DMS79 treated with DMSO at 0.1 percent for 48 hours (cell line): ENCODE data around the gene GNG4.
"Not testable (repeated sequence)": the region's sequence is repeated elsewhere in the genome, so short reads cannot be mapped to it uniquely, and the experiment has no call there.

Source experiments
- DNase-seq: peaks from one replicate; lab custom pipeline; 2025; lab: John Stamatoyannopoulos, UW

The GNG4 gene

GRCh38 chr1:235625831-235626230, 23.8 kb downstream of the GNG4 start:
- no peak for DNase-seq

GRCh38 chr1:235625340-235625739, 24.2 kb downstream of the GNG4 start:
- no peak for DNase-seq

GRCh38 chr1:235624721-235625333, 24.8 kb downstream of the GNG4 start:
- no peak for DNase-seq

DNA sequence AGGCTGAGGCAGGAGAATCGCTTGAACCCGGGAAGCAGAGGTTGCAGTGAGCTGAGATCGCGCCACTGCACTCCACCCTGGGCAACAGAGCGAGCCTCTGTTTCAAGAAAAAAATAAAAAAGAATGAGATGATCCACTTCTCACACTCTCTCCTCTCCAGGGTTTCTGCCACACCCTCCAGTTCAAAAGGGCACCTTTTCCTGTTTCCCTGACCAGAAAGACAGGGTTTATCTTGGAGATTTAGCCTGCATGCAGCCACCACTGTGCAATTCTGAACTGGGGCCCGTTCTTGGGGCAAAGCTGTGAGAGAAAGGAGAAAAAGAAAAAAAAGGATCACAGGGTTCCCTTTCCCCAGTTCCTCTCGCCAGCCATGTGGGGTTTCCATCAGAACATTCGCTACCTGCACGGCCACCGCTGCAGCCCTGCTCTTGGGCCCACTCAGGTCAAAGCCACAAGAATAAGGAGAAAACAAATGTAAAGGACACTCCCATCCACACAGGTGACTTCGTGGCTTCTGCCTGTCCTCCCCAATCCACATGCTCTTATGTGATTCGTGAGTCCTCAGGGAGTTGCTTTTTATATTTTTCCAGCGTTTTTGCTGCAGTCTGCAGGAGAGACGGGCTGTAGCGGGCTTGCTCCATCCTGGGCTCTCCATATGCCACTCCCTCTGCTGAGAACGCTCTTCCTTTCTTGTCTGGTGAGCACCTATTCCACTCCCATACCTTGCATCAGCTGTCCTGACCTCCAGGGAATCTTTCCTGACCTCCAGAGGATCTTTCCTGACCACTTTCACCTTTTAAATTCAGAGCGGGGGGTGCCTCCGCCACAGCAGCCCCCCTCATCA, 26.4 kb downstream of the GNG4 start:
- DNase-seq, result no peak

- not testable (repeated sequence) for DNase-seq
Observed at GRCh38 chr1:235619149-235619548, 30.4 kb downstream of the GNG4 start.

GRCh38 chr1:235617808-235618207, 31.8 kb downstream of the GNG4 start:
- no peak for DNase-seq

GRCh38 chr1:235617140-235617539, 32.4 kb downstream of the GNG4 start:
- DNase-seq, result no peak

- DNase-seq, result no peak
Observed at GRCh38 chr1:235614442-235614954, 35.1 kb downstream of the GNG4 start.

DNA sequence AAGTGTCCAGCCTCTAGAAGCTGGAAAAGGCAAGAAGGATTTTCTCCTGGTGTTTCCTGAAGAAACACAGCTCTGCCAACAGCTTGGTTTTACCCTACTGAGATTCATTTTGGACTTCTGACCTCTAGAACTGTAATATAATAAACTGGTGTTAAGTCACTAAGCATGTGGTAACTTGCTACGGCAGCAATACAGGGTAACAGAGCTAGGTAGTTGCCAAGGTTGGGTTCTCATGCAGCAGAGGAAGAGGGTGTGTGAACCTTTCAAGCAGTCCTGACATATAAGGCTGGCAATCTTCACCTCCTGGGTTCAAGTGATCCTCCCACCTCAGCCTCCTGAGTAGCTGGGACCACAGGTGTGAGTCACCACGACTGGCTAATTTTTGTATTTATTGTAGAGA, 36.0 kb downstream of the GNG4 start:
- DNase-seq, result no peak

GRCh38 chr1:235612761-235613160, 36.8 kb downstream of the GNG4 start:
- DNase-seq, result no peak

DNA sequence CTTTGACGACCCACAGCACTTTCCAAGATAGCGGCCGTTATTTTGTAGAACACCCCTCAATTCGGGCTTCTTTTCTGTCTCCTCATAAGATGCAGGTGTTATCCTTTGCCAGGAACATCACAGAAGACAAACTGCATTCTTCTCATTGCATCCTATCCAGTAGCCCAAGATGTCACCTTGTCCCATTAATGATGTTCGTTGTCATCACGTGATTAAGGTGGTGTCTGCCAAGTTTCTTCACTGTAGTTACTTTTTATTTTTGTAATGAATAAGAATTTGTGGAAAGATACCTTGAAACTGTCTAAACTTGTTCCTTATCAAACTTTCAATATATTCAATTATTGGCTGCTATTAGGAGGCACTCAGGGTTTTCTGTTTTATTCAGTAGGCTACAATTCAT, 39.4 kb downstream of the GNG4 start:
- DNase-seq, result no peak

DNA sequence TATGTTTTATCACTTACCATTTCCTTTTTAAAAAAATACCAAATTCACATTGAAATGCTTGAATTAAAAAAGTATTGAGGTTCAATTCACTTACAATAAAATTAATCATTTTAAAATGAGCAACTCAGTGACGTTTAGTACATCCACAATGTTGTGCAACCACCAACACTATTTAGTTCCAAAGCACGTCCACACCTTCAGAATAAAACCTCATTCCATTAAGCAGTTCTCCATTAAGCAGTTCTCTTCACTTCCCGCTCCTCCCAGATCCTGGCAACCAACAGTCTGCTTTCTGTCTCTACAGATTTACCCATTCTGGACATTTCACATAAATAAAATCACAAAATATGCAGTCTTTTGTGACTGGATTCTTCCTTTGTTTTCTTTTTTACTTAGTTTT, 41.3 kb downstream of the GNG4 start:
- no peak for DNase-seq

DNA sequence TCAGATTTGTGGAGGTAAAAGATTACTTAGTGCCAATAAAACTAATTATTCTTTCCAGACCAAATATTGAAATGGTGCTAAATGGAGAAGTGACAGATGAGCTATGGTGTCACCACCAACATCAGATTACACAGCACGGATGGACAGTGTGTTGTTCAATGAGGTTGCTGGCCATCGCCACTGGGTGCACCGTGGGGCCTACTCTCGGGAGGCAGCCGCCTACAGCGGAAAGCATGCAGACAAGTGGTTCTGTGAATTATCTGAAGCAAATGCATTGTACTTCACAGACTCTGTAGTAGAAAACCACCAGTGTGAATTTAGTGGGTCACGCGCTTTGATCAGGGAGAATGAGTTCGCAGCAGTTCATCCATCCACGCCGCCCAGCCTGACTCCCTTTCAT, 42.3 kb downstream of the GNG4 start:
- DNase-seq, result no peak

DNA sequence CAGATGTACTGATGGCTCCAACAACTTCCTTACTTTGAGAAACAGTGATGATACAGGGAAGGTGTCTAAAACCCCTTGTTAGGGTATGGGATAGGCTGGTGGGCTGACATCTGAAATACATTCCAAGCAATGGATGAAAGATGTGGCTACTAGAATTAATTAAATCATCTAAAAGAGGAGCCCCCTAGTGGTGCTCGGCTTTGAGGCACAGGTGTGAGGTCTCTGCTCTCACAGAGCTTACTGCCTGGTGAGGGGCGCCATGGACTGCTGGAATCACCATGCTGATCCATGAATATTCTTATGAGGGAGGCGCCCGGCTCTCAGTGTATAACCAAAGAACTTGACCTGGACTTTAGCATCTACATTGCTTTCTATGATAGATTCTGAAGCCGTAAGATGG, 48.5 kb downstream of the GNG4 start:
- no peak for DNase-seq

- no peak for DNase-seq
Observed at GRCh38 chr1:235599536-235599935, 50.0 kb downstream of the GNG4 start.

GRCh38 chr1:235597867-235598553, 51.6 kb downstream of the GNG4 start:
- DNase-seq, result no peak

- no peak for DNase-seq
Observed at GRCh38 chr1:235595079-235595478, 54.5 kb downstream of the GNG4 start.

DNA sequence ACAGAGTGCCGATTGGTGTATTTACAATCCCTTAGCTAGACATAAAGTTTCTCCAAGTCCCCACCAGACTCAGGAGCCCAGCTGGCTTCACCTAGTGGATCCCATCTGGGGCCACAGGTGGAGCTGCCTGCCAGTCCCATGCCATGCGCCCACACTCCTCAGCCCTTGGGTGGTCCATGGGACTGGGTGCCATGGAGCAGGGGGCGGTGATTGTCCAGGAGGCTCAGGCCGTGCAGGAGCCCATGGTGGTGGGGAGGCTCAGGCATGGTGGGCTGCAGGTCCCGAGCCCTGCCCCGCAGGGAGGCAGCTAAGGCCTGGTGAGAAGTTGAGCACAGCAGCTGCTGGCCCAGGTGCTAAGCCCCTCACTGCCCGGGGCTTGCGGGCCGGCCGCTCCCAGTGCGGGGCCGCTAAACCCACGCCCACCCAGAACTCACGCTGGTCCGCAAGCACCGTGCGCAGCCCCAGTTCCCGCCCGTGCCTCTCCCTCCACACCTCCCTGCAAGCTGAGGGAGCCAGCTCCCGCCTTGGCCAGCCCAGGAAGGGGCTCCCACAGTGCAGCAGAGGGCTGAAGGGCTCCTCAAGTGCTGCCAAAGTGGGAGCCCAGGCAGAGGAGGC, 55.2 kb downstream of the GNG4 start:
- DNase-seq, result not testable (repeated sequence)

GRCh38 chr1:235588916-235589515, 60.6 kb downstream of the GNG4 start:
- DNase-seq, result no peak

DNA sequence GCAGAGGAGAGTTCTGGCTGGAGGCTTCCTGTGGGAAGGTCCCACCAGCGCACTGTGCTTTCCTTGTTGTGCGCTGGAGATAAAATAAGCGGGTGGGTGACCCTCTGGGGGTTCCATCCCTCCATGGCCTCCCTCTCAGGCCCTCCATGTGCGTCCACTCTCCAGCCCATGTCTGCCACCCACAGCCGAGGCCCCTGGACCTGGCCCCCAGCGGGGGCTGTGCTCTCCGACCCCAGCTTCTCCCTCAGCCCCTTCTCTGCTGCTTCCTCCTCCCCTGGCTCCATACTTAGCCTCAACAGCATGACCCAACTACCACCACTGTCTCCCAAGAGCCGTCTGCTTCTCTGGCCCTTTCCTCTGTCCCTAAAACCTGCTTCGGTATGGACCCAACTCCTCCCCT, 61.4 kb downstream of the GNG4 start:
- no peak for DNase-seq

- DNase-seq, result no peak
Observed at GRCh38 chr1:235586992-235587391, 62.6 kb downstream of the GNG4 start.

DNA sequence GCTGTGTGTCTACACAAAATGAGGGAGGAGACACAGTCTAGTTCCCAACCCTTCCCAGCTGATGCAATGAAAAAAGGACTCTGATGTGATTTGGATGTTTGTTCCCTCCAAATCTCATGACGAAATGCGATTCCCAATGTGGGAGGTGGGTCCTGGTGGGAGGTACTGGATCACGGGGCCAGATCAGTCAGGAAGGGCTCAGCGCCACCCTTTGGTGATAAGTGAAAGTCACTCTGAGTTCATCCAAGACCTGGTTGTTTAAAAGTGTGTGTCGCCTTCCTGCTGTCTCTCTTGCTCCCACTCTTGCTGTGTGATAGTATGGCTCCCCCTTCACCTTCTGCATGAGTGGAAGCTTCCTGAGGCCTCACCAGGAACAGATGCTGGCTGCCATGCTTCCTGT, 63.2 kb downstream of the GNG4 start:
- DNase-seq, result no peak
